ENCODE measurements around the gene PAPPA. TPM values are rescaled to one million over a fixed set of nuclear protein-coding genes. Genes with fewer than 3 reads are reported as not detected.

The PAPPA gene
- total RNA-seq, 1 donor: 56.5 TPM

DNA sequence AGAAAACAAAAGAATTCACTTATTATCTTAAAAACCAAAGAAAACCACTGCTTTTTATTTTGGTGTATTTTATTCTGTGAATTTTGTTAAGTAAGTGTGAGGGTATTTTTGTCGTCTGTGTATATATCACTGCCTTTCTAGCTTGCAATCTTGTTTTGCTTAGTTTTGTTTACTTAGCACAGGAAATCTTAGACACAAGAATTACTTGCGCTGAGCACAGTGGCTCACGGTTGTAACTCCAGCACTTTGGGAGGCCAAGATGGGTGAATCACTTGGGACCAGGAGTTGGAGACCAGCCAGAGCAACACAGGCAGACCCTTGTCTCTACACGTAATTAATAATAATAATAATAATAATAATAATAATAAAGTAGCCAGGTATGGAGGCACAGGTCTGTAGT is 230.3 kb downstream of the PAPPA start:
- Histone ChIP-seq H3K4me1 (ENCODE audit: insufficient read depth, low read length) (peaks cover 7% of the 10 kb centered on the region), H3K4me3 (ENCODE audit: insufficient read depth, low read length) (no peak overlapping the region), H3K27me3 (ENCODE audit: insufficient read depth, low read length) (no peaks in the 10 kb centered on the region), H3K79me2 (ENCODE audit: insufficient read depth, low read length) (no peaks in the 10 kb centered on the region), H3K9me3 (ENCODE audit: low read depth, low read length) (no peaks in the 10 kb centered on the region), H3K27ac (ENCODE audit: low read depth, low read length) (no peak overlapping the region), H2AFZ (ENCODE audit: low read length) (no peak overlapping the region), H3K36me3 (ENCODE audit: insufficient read depth, low read length) (peaks cover 15% of the 10 kb centered on the region), H3K4me2 (ENCODE audit: insufficient read depth, low read length) (no peak overlapping the region), H4K20me1 (ENCODE audit: insufficient read depth, low read length) (no peaks in the 10 kb centered on the region)
- TF ChIP-seq, protein P1, sequence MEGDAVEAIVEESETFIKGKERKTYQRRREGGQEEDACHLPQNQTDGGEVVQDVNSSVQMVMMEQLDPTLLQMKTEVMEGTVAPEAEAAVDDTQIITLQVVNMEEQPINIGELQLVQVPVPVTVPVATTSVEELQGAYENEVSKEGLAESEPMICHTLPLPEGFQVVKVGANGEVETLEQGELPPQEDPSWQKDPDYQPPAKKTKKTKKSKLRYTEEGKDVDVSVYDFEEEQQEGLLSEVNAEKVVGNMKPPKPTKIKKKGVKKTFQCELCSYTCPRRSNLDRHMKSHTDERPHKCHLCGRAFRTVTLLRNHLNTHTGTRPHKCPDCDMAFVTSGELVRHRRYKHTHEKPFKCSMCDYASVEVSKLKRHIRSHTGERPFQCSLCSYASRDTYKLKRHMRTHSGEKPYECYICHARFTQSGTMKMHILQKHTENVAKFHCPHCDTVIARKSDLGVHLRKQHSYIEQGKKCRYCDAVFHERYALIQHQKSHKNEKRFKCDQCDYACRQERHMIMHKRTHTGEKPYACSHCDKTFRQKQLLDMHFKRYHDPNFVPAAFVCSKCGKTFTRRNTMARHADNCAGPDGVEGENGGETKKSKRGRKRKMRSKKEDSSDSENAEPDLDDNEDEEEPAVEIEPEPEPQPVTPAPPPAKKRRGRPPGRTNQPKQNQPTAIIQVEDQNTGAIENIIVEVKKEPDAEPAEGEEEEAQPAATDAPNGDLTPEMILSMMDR (IDR thresholded peaks at IDR 0.05; ENCODE audit: extremely low read depth, low read depth, low read length): no peak
- no peak for DNase-seq (ENCODE audit: insufficient read length, low spot score, missing footprints)

DNA sequence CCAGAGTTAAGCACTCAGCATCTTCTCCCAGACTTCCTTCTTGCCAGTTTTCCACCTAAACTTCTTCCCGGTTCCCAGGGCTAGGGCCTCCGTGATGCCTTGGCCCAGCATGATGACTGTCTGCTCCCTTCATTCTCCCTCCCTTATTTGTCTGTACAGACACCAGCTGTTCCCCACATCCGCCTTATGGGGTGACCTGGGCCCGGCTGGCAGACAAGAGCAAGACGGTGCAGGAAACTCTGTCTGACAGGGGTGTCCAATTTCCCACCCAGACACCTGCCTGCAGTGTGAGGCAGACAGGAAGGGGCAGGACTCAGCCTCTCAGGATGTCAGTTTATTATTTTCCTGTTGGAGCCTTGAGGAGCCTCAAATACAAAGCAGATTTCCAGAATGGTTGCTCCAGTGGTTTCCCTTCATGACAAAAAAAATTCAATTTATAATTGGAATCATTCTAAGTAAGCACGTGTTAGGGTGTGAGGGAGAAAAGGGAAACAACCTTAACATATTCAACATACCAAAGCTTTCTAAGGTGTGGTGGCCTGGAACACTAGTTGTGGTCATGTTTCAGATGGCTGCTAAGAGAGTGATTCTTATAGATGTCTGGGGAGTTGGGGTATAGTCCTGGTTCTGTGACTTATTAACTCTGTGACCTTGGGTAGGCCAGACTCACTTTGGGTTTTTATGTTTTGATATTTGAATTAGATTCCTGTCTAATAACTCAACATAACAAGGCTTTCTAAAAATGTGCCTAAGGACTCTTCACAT is 234.5 kb downstream of the PAPPA start:
- no peaks in the 10 kb centered on the region for H3K27me3 ChIP-seq (ENCODE audit: insufficient read depth, low read length)
- DNase-seq (ENCODE audit: insufficient read length, low spot score, missing footprints): no peak
- no peak overlapping the region for H3K27ac ChIP-seq (ENCODE audit: low read depth, low read length)
- no peak overlapping the region for H3K4me2 ChIP-seq (ENCODE audit: insufficient read depth, low read length)
- TF ChIP-seq, protein P1 (IDR thresholded peaks at IDR 0.05; ENCODE audit: extremely low read depth, low read depth, low read length): no peak
- no peak overlapping the region for H2AFZ ChIP-seq (ENCODE audit: low read length)
- peaks cover 18% of the 10 kb centered on the region for H3K4me1 ChIP-seq (ENCODE audit: insufficient read depth, low read length)
- H4K20me1 ChIP-seq (ENCODE audit: insufficient read depth, low read length): no peaks in the 10 kb centered on the region
- H3K36me3 ChIP-seq (ENCODE audit: insufficient read depth, low read length): peaks cover 10% of the 10 kb centered on the region
- no peaks in the 10 kb centered on the region for H3K9me3 ChIP-seq (ENCODE audit: low read depth, low read length)
- no peak overlapping the region for H3K4me3 ChIP-seq (ENCODE audit: insufficient read depth, low read length)
- no peaks in the 10 kb centered on the region for H3K79me2 ChIP-seq (ENCODE audit: insufficient read depth, low read length)

- Histone ChIP-seq H2AFZ (ENCODE audit: low read length) (no peak overlapping the region), H3K36me3 (ENCODE audit: insufficient read depth, low read length) (peaks cover 10% of the 10 kb centered on the region), H4K20me1 (ENCODE audit: insufficient read depth, low read length) (no peaks in the 10 kb centered on the region), H3K27me3 (ENCODE audit: insufficient read depth, low read length) (no peaks in the 10 kb centered on the region), H3K4me2 (ENCODE audit: insufficient read depth, low read length) (no peak overlapping the region), H3K79me2 (ENCODE audit: insufficient read depth, low read length) (no peaks in the 10 kb centered on the region), H3K9me3 (ENCODE audit: low read depth, low read length) (no peaks in the 10 kb centered on the region), H3K4me1 (ENCODE audit: insufficient read depth, low read length) (peaks cover 13% of the 10 kb centered on the region), H3K4me3 (ENCODE audit: insufficient read depth, low read length) (no peak overlapping the region), H3K27ac (ENCODE audit: low read depth, low read length) (no peak overlapping the region)
- TF ChIP-seq, protein P1 (IDR thresholded peaks at IDR 0.05; ENCODE audit: extremely low read depth, low read depth, low read length): no peak
- DNase-seq (ENCODE audit: insufficient read length, low spot score, missing footprints): no peak
Observed at GRCh38 chr9:116389541-116390302, 236.1 kb downstream of the PAPPA start.
